CD14-positive monocyte (primary cell): ENCODE results near the gene C2CD4A. TPM values are rescaled to one million over a fixed set of nuclear protein-coding genes. Genes with fewer than 3 reads are reported as not detected.
"Not testable (repeated sequence)": the region's sequence is repeated elsewhere in the genome, so short reads cannot be mapped to it uniquely, and the experiment has no call there.

ENCODE experiments used
- DNase-seq, 3 donors: peaks; one replicate each; pipeline ENCODE4 v3.0.0-alpha.2; 2011 to 2022
- H2AFZ ChIP-seq: 2 replicates; pipeline ENCODE4 v1.6.0; 2012; ENCODE audit warnings: mild to moderate bottlenecking, low read depth, low read length, inconsistent platforms; ENCODE audit not compliant: insufficient read depth, poor library complexity, severe bottlenecking
- H3K27ac ChIP-seq, 2 donors: 1 replicate in 1 of 2; 2 replicates in 1 of 2; pipeline ENCODE4 v1.5.1; 2012 to 2013; ENCODE audit warnings: low read length in 2 of 2, control low read depth in 1 of 2, inconsistent platforms in 1 of 2, low read depth in 1 of 2, mild to moderate bottlenecking in 1 of 2
- H3K27me3 ChIP-seq, 2 donors: one replicate each; pipeline versions ENCODE4 v1.6.0 to v1.6.1; 2011 to 2013; ENCODE audit warnings: low read length in 2 of 2; ENCODE audit not compliant: control insufficient read depth in 2 of 2, insufficient read depth in 2 of 2
- H3K36me3 ChIP-seq, 2 donors: replicated peaks in 1 of 2; 1 replicate in 1 of 2; 2 replicates in 1 of 2; pipeline versions ENCODE4 v1.5.1 to v1.6.1; 2012 to 2013; ENCODE audit warnings: low read length in 2 of 2, control low read depth in 1 of 2, inconsistent platforms in 1 of 2, mild to moderate bottlenecking in 1 of 2; ENCODE audit not compliant: insufficient read depth in 2 of 2, control insufficient read depth in 1 of 2
- H3K4me1 ChIP-seq, 2 donors: 1 replicate in 1 of 2; 2 replicates in 1 of 2; pipeline versions ENCODE4 v1.5.1 to v1.6.1; 2012 to 2013; ENCODE audit warnings: low read length in 2 of 2, control low read depth in 1 of 2, inconsistent platforms in 1 of 2, mild to moderate bottlenecking in 1 of 2, moderate library complexity in 1 of 2; ENCODE audit not compliant: insufficient read depth in 2 of 2, control insufficient read depth in 1 of 2
- H3K4me2 ChIP-seq: replicated peaks from 2 replicates; pipeline ENCODE3; 2012; ENCODE audit warnings: low read length, moderate library complexity, mild to moderate bottlenecking; ENCODE audit not compliant: poor library complexity, severe bottlenecking; ENCODE audit errors: extremely low read depth
- H3K4me3 ChIP-seq, 3 experiments: fragments of 200-600 bp in 1 of 3; sonication (generic) in 1 of 3; replicated peaks in 1 of 3; 1 replicate in 2 of 3; 2 replicates in 1 of 3; pipeline ENCODE4 v1.5.1; 2011 to 2013; ENCODE audit warnings: low read length in 3 of 3, mild to moderate bottlenecking in 3 of 3, control low read depth in 2 of 3, low read depth in 2 of 3, inconsistent platforms in 1 of 3, moderate library complexity in 1 of 3
- H3K79me2 ChIP-seq: 2 replicates; pipeline ENCODE4 v1.6.0; 2012; ENCODE audit warnings: mild to moderate bottlenecking, control low read depth, inconsistent platforms, low read length, moderate library complexity; ENCODE audit not compliant: insufficient read depth
- H3K9ac ChIP-seq: 2 replicates; pipeline ENCODE4 v1.6.0; 2017; ENCODE audit warnings: low read length, mild to moderate bottlenecking; ENCODE audit not compliant: insufficient read depth, poor library complexity, severe bottlenecking
- H3K9me3 ChIP-seq, 2 donors: replicated peaks in 1 of 2; 1 replicate in 1 of 2; 2 replicates in 1 of 2; pipeline versions ENCODE4 v1.5.1 to v1.6.1; 2012 to 2013; ENCODE audit warnings: low read length in 2 of 2, control low read depth in 1 of 2; ENCODE audit not compliant: control insufficient read depth in 1 of 2, insufficient read depth in 1 of 2
- H4K20me1 ChIP-seq: 2 replicates; pipeline ENCODE4 v1.6.0; 2012; ENCODE audit warnings: mild to moderate bottlenecking, low read length, control low read depth, moderate library complexity; ENCODE audit not compliant: insufficient read depth
- H3K27ac Mint-ChIP-seq, 7 donors: one replicate each; pipeline ENCODE4 v1.8.0; 2020; ENCODE audit warnings: mild to moderate bottlenecking in 7 of 7, mixed read lengths in 7 of 7, moderate library complexity in 6 of 7, inconsistent platforms in 2 of 7
- H3K27me3 Mint-ChIP-seq, 3 donors: one replicate each; pipeline ENCODE4 v1.8.0; 2021 to 2022; ENCODE audit warnings: low read depth in 3 of 3, mild to moderate bottlenecking in 3 of 3, mixed read lengths in 3 of 3, moderate library complexity in 3 of 3, inconsistent platforms in 1 of 3
- H3K36me3 Mint-ChIP-seq, 2 donors: one replicate each; pipeline ENCODE4 v1.8.0; 2020; ENCODE audit warnings: mixed read lengths in 2 of 2, inconsistent platforms in 1 of 2, mild to moderate bottlenecking in 1 of 2
- H3K4me1 Mint-ChIP-seq: one replicate; pipeline ENCODE4 v1.8.0; 2020; ENCODE audit warnings: mild to moderate bottlenecking, mixed read lengths
- H3K4me3 Mint-ChIP-seq, 2 donors: one replicate each; pipeline ENCODE4 v1.8.0; 2020; ENCODE audit warnings: mild to moderate bottlenecking in 2 of 2, mixed read lengths in 2 of 2, moderate library complexity in 1 of 2
- H3K9me3 Mint-ChIP-seq, 7 donors: one replicate each; pipeline ENCODE4 v1.8.0; 2020 to 2022; ENCODE audit warnings: mixed read lengths in 7 of 7, mild to moderate bottlenecking in 6 of 7, moderate library complexity in 6 of 7, inconsistent platforms in 2 of 7
- WGBS: methylation state at CpG from one replicate; pipeline ENCODE4 v1.1.5; 2013; ENCODE audit warnings: missing lambda C conversion rate; ENCODE audit not compliant: insufficient coverage; 5-methylcytosine and 5-hydroxymethylcytosine counted together
- intact Hi-C, 2 donors: fragments of 100-400 bp; cut with micrococcal nuclease; formaldehyde crosslinking; loops; one replicate each; pipeline versions ENCODE4 v1.15.0 to v1.15.1; 2023
- polyA plus RNA-seq, 3 donors: library from polyadenylated mRNA; depleted of rRNA in 1 of 3; unstranded in 2 of 3; stranded (reverse) in 1 of 3; fragments of 300-500 nt in 2 of 3; fragments of >200 nt in 1 of 3; fragmentation: Illumina TruSeq in 2 of 3; gene quantifications; 1 replicate in 2 of 3; 2 replicates in 1 of 3; pipeline ENCODE4 v1.2.3, GENCODE V29; 2012 to 2021
- TF ChIP-seq, protein P1 (sequence below): fragments of 200-600 bp; IDR thresholded peaks from one replicate; pipeline ENCODE4 v1.8.0; 2022; ENCODE audit warnings: antibody characterized with exemption, mild to moderate bottlenecking

C2CD4A gene
- polyA plus RNA-seq, 3 donors, result not detected

DNA sequence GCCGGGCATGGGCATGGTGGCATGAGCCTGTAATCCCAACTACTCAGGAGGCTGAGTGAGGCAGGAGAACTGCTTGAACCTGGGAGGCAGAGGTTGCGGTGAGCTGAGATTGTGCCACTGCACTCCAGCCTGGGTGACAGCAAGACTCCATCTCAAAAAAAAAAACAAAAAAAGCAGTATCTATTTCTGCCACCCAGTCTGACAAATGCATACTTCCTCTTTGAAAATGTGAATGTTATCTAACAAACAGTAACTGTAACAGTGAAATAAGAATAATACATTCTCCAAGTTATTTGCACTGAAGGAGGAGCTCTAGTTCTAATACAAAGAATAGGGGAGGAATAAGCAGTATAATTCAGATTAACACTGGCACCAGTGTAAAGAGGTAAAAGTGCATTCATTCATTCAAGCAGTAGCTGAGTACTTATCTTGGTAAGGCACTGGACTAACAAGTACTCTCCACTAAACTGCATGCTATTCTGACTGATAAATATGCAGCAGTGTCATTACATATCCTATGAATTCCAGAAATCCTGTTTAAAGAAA lies 19.4 kb upstream of the C2CD4A start:
- Histone ChIP-seq H3K4me1 (peaks cover 26 to 43% of the 10 kb centered on the region in 2 donors), H4K20me1 (peaks cover 79% of the 10 kb centered on the region), H3K9ac (no peak overlapping the region), H3K79me2 (peaks cover 69% of the 10 kb centered on the region), H3K27me3 (no peaks in the 10 kb centered on the region), H3K36me3 (peaks cover 3 to 16% of the 10 kb centered on the region in 2 donors), H2AFZ (no peak overlapping the region), H3K4me3 (peak overlapping the region in 1 of 3 experiments; percentile 17), H3K9me3 (no peaks in the 10 kb centered on the region), H3K27ac (peak overlapping the region in 1 of 2 donors; percentile 61), H3K4me2 (peak overlapping the region; percentile 26)
- TF ChIP-seq, protein P1, sequence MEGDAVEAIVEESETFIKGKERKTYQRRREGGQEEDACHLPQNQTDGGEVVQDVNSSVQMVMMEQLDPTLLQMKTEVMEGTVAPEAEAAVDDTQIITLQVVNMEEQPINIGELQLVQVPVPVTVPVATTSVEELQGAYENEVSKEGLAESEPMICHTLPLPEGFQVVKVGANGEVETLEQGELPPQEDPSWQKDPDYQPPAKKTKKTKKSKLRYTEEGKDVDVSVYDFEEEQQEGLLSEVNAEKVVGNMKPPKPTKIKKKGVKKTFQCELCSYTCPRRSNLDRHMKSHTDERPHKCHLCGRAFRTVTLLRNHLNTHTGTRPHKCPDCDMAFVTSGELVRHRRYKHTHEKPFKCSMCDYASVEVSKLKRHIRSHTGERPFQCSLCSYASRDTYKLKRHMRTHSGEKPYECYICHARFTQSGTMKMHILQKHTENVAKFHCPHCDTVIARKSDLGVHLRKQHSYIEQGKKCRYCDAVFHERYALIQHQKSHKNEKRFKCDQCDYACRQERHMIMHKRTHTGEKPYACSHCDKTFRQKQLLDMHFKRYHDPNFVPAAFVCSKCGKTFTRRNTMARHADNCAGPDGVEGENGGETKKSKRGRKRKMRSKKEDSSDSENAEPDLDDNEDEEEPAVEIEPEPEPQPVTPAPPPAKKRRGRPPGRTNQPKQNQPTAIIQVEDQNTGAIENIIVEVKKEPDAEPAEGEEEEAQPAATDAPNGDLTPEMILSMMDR, result no peak
- DNase-seq, result no peak
- H3K4me1 Mint-ChIP-seq, result peaks cover 42% of the 10 kb centered on the region
- peaks cover 2 to 12% of the 10 kb centered on the region in 2 donors for H3K36me3 Mint-ChIP-seq
- WGBS, result no CpG with 5 or more reads among the region's 2 CpGs
- intact Hi-C loops, result no loop called here
- peak overlapping the region in 1 of 2 donors; percentile 50 for H3K4me3 Mint-ChIP-seq
- H3K27ac Mint-ChIP-seq, result peak overlapping the region in 6 of 7 donors; percentile 40 to 84 (median 80)
- H3K9me3 Mint-ChIP-seq, result no peaks in the 10 kb centered on the region
- H3K27me3 Mint-ChIP-seq, result no peaks in the 10 kb centered on the region

DNA sequence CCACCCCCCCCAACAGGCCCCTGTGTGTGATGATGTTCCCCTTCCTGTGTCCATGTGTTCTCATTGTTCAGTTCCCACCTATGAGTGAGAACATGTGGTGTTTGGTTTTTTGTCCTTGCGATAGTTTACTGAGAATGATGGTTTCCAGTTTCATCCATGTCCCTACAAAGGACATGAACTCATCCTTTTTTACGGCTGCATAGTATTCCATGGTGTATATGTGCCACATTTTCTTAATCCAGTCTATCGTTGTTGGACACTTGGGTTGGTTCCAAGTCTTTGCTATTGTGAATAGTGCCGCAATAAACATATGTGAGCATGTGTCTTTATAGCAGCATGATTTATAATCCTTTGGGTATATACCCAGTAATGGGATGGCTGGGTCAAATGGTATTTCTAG lies 18.5 kb upstream of the C2CD4A start:
- WGBS, result no CpG with 5 or more reads among the region's 4 CpGs
- H3K36me3 Mint-ChIP-seq, H3K4me2 ChIP-seq, H3K9me3 Mint-ChIP-seq, H3K36me3 ChIP-seq, H3K9me3 ChIP-seq, H3K27ac Mint-ChIP-seq, H3K4me3 Mint-ChIP-seq, intact Hi-C loops, H3K27me3 ChIP-seq, H3K9ac ChIP-seq, H3K4me3 ChIP-seq, H3K27ac ChIP-seq, H2AFZ ChIP-seq, H3K27me3 Mint-ChIP-seq, DNase-seq: not testable (repeated sequence)
- H3K4me1 Mint-ChIP-seq, result peaks cover 50% of the 10 kb centered on the region
- peaks cover 35 to 52% of the 10 kb centered on the region in 2 donors for H3K4me1 ChIP-seq
- peaks cover 80% of the 10 kb centered on the region for H4K20me1 ChIP-seq
- H3K79me2 ChIP-seq, result peaks cover 78% of the 10 kb centered on the region
